Spleen (tissue), 11 donors: ENCODE measurements around the gene TAS1R1. TPM values are rescaled to one million over a fixed set of nuclear protein-coding genes. Genes with fewer than 3 reads are reported as not detected.
A peak's percentile ranks its signal among the peaks of the same experiment; 100 is the strongest.

Experiments
- DNase-seq: peaks from one replicate; pipeline ENCODE4 v3.0.0-alpha.2; 2020
- H3K27ac ChIP-seq, 8 donors: fragments of 200-600 bp; sonication (generic) in 7 of 8; 1 replicate in 4 of 8; 2 replicates in 4 of 8; pipeline versions ENCODE4 v1.5.0 to v1.8.0; 2016 to 2021; ENCODE audit warnings: inconsistent platforms in 4 of 8, mild to moderate bottlenecking in 4 of 8, moderate library complexity in 1 of 8
- H3K27me3 ChIP-seq, 7 donors: fragments of 200-600 bp; sonication (generic) in 6 of 7; replicated peaks in 1 of 7; 1 replicate in 4 of 7; 2 replicates in 3 of 7; pipeline versions ENCODE4 v1.5.0 to v1.8.0; 2016 to 2021; ENCODE audit warnings: inconsistent platforms in 3 of 7, mild to moderate bottlenecking in 1 of 7
- H3K36me3 ChIP-seq, 6 donors: fragments of 200-600 bp; sonication (generic) in 5 of 6; 1 replicate in 4 of 6; 2 replicates in 2 of 6; pipeline versions ENCODE4 v1.5.0 to v1.8.0; 2016 to 2021; ENCODE audit warnings: inconsistent platforms in 2 of 6
- H3K4me1 ChIP-seq, 6 donors: fragments of 200-600 bp; sonication (generic) in 5 of 6; 1 replicate in 3 of 6; 2 replicates in 3 of 6; pipeline versions ENCODE4 v1.5.0 to v1.8.0; 2016 to 2021; ENCODE audit warnings: inconsistent platforms in 3 of 6
- H3K4me3 ChIP-seq, 8 donors: fragments of 200-600 bp; sonication (generic) in 7 of 8; 1 replicate in 4 of 8; 2 replicates in 4 of 8; pipeline versions ENCODE4 v1.5.0 to v1.8.0; 2016 to 2021; ENCODE audit warnings: inconsistent platforms in 4 of 8, mild to moderate bottlenecking in 4 of 8, moderate library complexity in 2 of 8
- H3K9me3 ChIP-seq, 8 donors: fragments of 200-600 bp; sonication (generic) in 7 of 8; 1 replicate in 4 of 8; 2 replicates in 4 of 8; pipeline versions ENCODE4 v1.5.0 to v1.8.0; 2016 to 2021; ENCODE audit warnings: inconsistent platforms in 4 of 8
- POLR2A ChIP-seq, 3 donors: fragments of 450-650 bp; IDR thresholded peaks; one replicate each; pipeline ENCODE4 v1.5.1; 2017; ENCODE audit warnings: antibody characterized with exemption in 3 of 3, mild to moderate bottlenecking in 1 of 3
- POLR2AphosphoS5 ChIP-seq, 3 donors: sonication (generic); formaldehyde crosslinking; IDR thresholded peaks; one replicate each; pipeline ENCODE4 v1.5.1; 2017; ENCODE audit warnings: antibody characterized with exemption in 3 of 3
- WGBS, 5 donors: extraction: QIAGEN DNeasy Blood & Tissue Kit in 3 of 5; methylation state at CpG; one replicate each; pipeline versions ENCODE4 v1.1.5 to v1.1.7; 2013 to 2018; 5-methylcytosine and 5-hydroxymethylcytosine counted together
- intact Hi-C: fragments of 100-400 bp; cut with DNase I; formaldehyde crosslinking; loops from one replicate; pipeline ENCODE4 v1.15.0; 2023; ENCODE audit warnings: low total_unique reads
- polyA plus RNA-seq, 3 donors: library from polyadenylated mRNA; stranded (reverse); fragments of 200-250 nt; gene quantifications; one replicate each; pipeline ENCODE4 v1.2.1, GENCODE V29; 2013
- total RNA-seq, 7 donors: library from RNA; depleted of rRNA in 3 of 7; stranded (reverse); fragments of >200 nt in 3 of 7; fragmentation: NEBNext Ultra II Directional in 4 of 7; extraction: Animal tissue kit (Norgen Biotek cat#: 25700) in 4 of 7; gene quantifications; one replicate each; pipeline versions ENCODE4 v1.1.0 to v1.2.1, GENCODE V29; 2016 to 2021
- TF ChIP-seq, protein P1 (sequence below), 11 experiments: fragments of 200-600 bp in 7 of 11; fragments of 450-650 bp in 4 of 11; sonication (generic) in 4 of 11; IDR thresholded peaks in 8 of 11; conservative IDR thresholded peaks in 3 of 11; 1 replicate in 7 of 11; 2 replicates in 4 of 11; pipeline versions ENCODE4 v1.4.0 to v1.8.0; 2016 to 2021; ENCODE audit warnings: antibody characterized with exemption in 11 of 11, inconsistent platforms in 4 of 11, mild to moderate bottlenecking in 1 of 11
- donor health status: healthy with polysubstance abuse.
- donor health status: DM: no; HTN: no; CAD: no; lungs with moderate emphysema.
- donor health status: DM: no; HTN: no; CAD: no.
- donor health status: Bipolar disorder and iron deficiency.
- donor health status: healthy.
- donor health status: DM: no; HTN: no; CAD: no.
- donor health status: DM: yes; HTN: yes; CAD: no.

The TAS1R1 gene
- total and polyA plus RNA-seq, 10 donors: 0.09 to 0.88 (median 0.43) TPM

DNA sequence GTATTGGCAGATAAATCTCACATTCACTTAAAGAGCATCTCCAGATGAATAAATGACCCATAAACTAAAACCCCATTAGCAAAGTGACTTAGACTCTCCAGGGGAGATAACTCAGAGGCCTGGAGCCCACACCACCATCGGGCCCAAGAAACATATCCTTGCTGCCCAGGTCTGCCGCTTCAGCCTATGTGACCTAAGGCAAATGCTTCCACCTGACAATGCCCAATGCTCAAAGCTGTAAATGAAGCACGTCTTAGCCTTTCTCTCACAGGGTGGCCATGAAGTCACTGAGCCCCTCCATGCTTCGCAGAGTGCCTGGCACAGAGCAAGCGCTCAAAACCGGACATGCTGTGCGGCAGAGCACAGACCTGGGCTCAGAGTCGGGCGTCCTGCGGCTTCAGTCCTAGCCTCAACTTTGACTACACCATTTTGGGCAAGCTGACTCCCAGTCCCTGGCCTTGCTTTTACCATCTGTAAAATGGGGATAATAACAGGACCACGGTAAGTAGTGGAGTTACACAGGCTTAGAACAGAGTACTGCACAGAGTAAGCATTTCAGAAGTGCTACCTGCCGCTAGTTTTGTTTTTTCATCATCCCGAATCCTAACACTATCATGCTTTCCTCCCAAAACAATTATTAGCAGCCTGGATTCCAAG is 24.5 kb upstream of the TAS1R1 start:
- intact Hi-C loops: no loop called here
- peaks cover 0 to 30% (median 9%) of the 10 kb centered on the region in 6 donors for H3K4me1 ChIP-seq
- WGBS, 5 donors: 95 to 97% (median 96%) methylated on average over 13 of the region's 13 CpGs
- peaks cover 14 to 100% (median 80%) of the 10 kb centered on the region in 6 donors for H3K36me3 ChIP-seq
- H3K9me3 ChIP-seq: no peaks in the 10 kb centered on the region
- H3K4me3 ChIP-seq: no peak overlapping the region
- H3K27ac ChIP-seq: no peak overlapping the region
- DNase-seq: no peak
- TF ChIP-seq, protein P1, sequence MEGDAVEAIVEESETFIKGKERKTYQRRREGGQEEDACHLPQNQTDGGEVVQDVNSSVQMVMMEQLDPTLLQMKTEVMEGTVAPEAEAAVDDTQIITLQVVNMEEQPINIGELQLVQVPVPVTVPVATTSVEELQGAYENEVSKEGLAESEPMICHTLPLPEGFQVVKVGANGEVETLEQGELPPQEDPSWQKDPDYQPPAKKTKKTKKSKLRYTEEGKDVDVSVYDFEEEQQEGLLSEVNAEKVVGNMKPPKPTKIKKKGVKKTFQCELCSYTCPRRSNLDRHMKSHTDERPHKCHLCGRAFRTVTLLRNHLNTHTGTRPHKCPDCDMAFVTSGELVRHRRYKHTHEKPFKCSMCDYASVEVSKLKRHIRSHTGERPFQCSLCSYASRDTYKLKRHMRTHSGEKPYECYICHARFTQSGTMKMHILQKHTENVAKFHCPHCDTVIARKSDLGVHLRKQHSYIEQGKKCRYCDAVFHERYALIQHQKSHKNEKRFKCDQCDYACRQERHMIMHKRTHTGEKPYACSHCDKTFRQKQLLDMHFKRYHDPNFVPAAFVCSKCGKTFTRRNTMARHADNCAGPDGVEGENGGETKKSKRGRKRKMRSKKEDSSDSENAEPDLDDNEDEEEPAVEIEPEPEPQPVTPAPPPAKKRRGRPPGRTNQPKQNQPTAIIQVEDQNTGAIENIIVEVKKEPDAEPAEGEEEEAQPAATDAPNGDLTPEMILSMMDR (IDR thresholded peaks at IDR 0.05 in 8 of 11, conservative IDR thresholded peaks at IDR 0.05 in 3 of 11): no peak
- TF ChIP-seq POLR2AphosphoS5 (IDR thresholded peaks at IDR 0.05): no peak
- TF ChIP-seq POLR2A (IDR thresholded peaks at IDR 0.05): no peak
- no peaks in the 10 kb centered on the region for H3K27me3 ChIP-seq

DNA sequence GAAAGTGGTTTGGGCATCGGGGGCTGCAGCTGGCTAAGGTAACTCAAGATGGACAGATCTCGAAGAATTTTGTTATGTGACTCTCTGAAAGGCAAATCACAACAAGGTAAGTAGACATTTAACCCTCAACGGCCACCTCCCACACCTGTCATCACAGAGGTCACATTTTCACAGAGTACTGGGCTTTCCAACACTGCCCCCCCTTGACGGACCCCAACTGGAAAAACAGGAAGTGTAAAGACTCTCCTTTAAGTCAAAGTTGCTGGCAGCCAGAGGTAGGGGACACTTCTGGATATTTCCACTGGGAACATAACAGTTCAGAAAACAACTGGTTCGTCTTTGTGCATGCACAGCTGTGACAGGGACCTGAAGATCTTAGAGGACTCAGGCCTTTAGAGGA is 23.1 kb upstream of the TAS1R1 start:
- Histone ChIP-seq H3K36me3 (peaks cover 14 to 99% (median 69%) of the 10 kb centered on the region in 6 donors), H3K4me3 (no peak overlapping the region), H3K27ac (no peak overlapping the region), H3K4me1 (peaks cover 0 to 31% (median 14%) of the 10 kb centered on the region in 6 donors), H3K27me3 (no peaks in the 10 kb centered on the region), H3K9me3 (no peaks in the 10 kb centered on the region)
- WGBS, 5 donors: 86 to 94% (median 88%) methylated on average over 5 of the region's 5 CpGs
- intact Hi-C loops: no loop called here
- DNase-seq: no peak
- no peak for TF ChIP-seq POLR2AphosphoS5 (IDR thresholded peaks at IDR 0.05)
- TF ChIP-seq POLR2A (IDR thresholded peaks at IDR 0.05): no peak

DNA sequence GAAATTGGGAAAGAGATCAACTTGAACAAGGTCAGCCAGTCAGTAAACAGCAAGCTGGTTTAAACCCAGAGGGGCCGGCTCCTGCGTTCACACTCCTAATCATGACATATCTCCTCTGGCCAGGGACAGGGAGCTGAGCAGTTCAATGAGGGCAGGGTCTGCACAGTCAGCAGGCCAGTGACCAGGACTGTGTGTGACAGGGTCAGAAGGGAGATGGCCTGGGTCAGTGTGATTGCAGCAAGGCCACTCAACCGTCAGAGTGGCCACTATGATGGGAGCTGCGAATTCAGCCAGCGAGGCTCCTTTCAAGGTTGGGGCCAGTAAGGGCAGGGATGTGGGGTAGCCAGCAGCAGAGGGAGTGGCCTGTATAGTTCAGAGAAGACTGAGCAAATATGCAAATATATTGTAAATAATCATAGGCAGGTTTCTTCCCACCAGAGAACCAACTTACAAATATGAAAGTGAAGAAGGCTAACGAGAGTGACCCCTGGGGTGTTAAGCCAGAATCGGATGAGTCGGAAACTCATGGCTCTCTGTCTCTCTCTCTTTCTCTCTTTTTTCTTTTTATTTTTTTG is 20.8 kb upstream of the TAS1R1 start:
- H3K4me1 ChIP-seq: peaks cover 0 to 26% (median 13%) of the 10 kb centered on the region in 6 donors
- peaks cover 7 to 91% (median 51%) of the 10 kb centered on the region in 6 donors for H3K36me3 ChIP-seq
- intact Hi-C loops: no loop called here
- TF ChIP-seq POLR2AphosphoS5 (IDR thresholded peaks at IDR 0.05) (peak; percentile 41 to 73 (median 49)), POLR2A (IDR thresholded peaks at IDR 0.05) (no peak)
- DNase-seq: no peak
- 64 to 82% (median 78%) methylated on average over 8 of the region's 8 CpGs for WGBS, 5 donors
- no peak overlapping the region for H3K4me3 ChIP-seq
- H3K9me3 ChIP-seq: no peaks in the 10 kb centered on the region
- H3K27ac ChIP-seq: peak overlapping the region in 7 of 8 donors; percentile 26 to 79 (median 71)
- no peaks in the 10 kb centered on the region for H3K27me3 ChIP-seq

DNA sequence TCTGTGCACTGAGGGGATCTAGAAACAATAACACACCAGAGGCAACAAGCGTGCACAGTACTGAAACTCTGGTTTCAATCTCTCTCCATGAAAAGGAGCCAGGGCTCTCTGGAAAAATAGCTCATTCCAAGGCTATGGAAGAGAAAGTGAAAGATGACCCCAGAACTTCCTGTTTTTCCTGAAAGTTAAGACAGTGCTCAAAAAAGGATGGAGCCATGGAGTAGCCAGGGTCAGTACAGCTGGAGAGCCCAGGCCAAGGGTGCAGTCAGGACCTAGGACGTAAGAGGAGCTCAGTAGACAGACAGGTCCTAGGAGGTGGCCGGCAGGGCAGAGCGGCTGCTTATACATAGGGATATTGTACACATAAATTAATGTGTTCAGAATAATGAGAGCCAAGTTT is 19.9 kb upstream of the TAS1R1 start:
- H3K27ac ChIP-seq: peak overlapping the region in 7 of 8 donors; percentile 26 to 79 (median 71)
- no peak for TF ChIP-seq POLR2A (IDR thresholded peaks at IDR 0.05)
- TF ChIP-seq POLR2AphosphoS5 (IDR thresholded peaks at IDR 0.05): peak in 1 of 3 donors; percentile 27
- peaks cover 7 to 90% (median 43%) of the 10 kb centered on the region in 6 donors for H3K36me3 ChIP-seq
- peaks cover 0 to 26% (median 13%) of the 10 kb centered on the region in 6 donors for H3K4me1 ChIP-seq
- 66 to 87% (median 74%) methylated on average over 4 of the region's 4 CpGs for WGBS, 5 donors
- DNase-seq: no peak
- H3K27me3 ChIP-seq: no peaks in the 10 kb centered on the region
- intact Hi-C loops: no loop called here
- H3K9me3 ChIP-seq: no peaks in the 10 kb centered on the region
- H3K4me3 ChIP-seq: no peak overlapping the region

DNA sequence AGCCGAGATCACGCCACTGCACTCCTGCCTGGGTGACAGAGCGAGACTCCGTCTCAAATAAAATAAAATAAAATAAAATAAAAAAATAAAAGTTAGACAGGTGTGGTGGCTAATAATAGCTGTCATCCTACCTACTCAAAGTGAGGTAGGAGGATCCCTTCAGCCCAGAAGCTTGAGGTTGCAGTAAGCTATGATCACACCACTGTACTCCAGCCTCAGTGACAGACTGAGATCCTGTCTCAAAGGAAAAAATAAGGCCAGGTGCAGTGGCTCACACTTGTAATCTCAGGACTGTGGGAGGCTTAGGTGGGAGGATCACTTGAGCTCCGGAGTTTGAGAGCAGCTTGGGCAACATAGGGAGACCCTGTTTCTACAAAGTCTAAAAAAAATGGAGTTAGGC is 18.8 kb upstream of the TAS1R1 start:
- Histone ChIP-seq H3K27me3 (no peaks in the 10 kb centered on the region), H3K4me1 (peaks cover 0 to 26% (median 13%) of the 10 kb centered on the region in 6 donors), H3K27ac (no peak overlapping the region), H3K4me3 (no peak overlapping the region), H3K36me3 (peaks cover 7 to 90% (median 38%) of the 10 kb centered on the region in 6 donors), H3K9me3 (no peaks in the 10 kb centered on the region)
- 77 to 99% (median 91%) methylated on average over 4 to 5 of the region's 5 CpGs for WGBS, 5 donors
- intact Hi-C loops: no loop called here
- no peak for DNase-seq
- TF ChIP-seq, protein P1 (IDR thresholded peaks at IDR 0.05 in 8 of 11, conservative IDR thresholded peaks at IDR 0.05 in 3 of 11): no peak
- TF ChIP-seq POLR2AphosphoS5 (IDR thresholded peaks at IDR 0.05): no peak
- TF ChIP-seq POLR2A (IDR thresholded peaks at IDR 0.05): no peak
